ENCODE measurements around the gene VIM. TPM values are rescaled to one million over a fixed set of nuclear protein-coding genes. Genes with fewer than 3 reads are reported as not detected.

Gene VIM
- total RNA-seq, 4 donors from 2014 or later, result 2,201 to 4,711 (median 2,567) TPM

DNA sequence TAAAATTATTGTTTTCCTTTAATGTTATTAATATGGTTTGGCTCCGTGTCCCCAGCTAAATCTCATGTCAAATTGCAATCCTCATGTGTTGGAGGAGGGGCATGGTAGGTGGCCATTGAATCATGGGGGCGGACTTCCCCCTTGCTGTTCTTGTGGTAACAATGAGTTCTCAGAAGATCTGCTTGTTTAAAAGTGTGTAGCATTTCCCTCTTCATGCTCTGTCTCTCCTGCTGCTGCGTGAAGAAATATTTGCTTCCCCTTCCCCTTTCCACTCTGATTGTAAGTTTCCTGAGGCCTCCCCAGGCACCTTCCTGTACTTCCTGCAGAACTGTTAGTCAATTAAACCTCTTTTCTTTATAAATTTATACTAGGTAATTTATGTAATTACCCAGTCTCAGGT, 27.5 kb downstream of the VIM start:
- Histone ChIP-seq H3K27me3 (no peaks in the 10 kb centered on the region), H3K4me3 (replicated peaks in 1 of 3) (no peak overlapping the region), H3K36me3 (no peaks in the 10 kb centered on the region), H3K4me1 (peaks cover 0 to 4% of the 10 kb centered on the region in 2 donors), H3K9me3 (no peaks in the 10 kb centered on the region), H3K27ac (no peak overlapping the region)
- intact Hi-C loops (cut with DNase I), result loop anchor here (5.0 kb wide), 1 partner anchor 413 kb away; no protein-coding TSS in a partner anchor
- no peak for DNase-seq
- WGBS, 2 donors, result 89 to 93% methylated on average over 3 of the region's 3 CpGs
- no peak for TF ChIP-seq POLR2A (IDR thresholded peaks at IDR 0.05)
- TF ChIP-seq, protein P1, sequence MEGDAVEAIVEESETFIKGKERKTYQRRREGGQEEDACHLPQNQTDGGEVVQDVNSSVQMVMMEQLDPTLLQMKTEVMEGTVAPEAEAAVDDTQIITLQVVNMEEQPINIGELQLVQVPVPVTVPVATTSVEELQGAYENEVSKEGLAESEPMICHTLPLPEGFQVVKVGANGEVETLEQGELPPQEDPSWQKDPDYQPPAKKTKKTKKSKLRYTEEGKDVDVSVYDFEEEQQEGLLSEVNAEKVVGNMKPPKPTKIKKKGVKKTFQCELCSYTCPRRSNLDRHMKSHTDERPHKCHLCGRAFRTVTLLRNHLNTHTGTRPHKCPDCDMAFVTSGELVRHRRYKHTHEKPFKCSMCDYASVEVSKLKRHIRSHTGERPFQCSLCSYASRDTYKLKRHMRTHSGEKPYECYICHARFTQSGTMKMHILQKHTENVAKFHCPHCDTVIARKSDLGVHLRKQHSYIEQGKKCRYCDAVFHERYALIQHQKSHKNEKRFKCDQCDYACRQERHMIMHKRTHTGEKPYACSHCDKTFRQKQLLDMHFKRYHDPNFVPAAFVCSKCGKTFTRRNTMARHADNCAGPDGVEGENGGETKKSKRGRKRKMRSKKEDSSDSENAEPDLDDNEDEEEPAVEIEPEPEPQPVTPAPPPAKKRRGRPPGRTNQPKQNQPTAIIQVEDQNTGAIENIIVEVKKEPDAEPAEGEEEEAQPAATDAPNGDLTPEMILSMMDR (IDR thresholded peaks at IDR 0.05), result no peak

GRCh38 chr10:17256051-17256450, 28.0 kb downstream of the VIM start:
- H3K4me3 ChIP-seq (replicated peaks in 1 of 3), result no peak overlapping the region
- 78 to 95% methylated on average over 1 of the region's 1 CpG for WGBS, 2 donors
- H3K4me1 ChIP-seq, result peaks cover 0 to 4% of the 10 kb centered on the region in 2 donors
- no peak overlapping the region for H3K27ac ChIP-seq
- TF ChIP-seq, protein P1 (IDR thresholded peaks at IDR 0.05), result no peak
- no peak for TF ChIP-seq POLR2A (IDR thresholded peaks at IDR 0.05)
- no peak for DNase-seq
- no peaks in the 10 kb centered on the region for H3K36me3 ChIP-seq
- no peaks in the 10 kb centered on the region for H3K27me3 ChIP-seq
- H3K9me3 ChIP-seq, result no peaks in the 10 kb centered on the region
- intact Hi-C loops (cut with DNase I), result loop anchor here (5.0 kb wide), 1 partner anchor 414 kb away; no protein-coding TSS in a partner anchor

DNA sequence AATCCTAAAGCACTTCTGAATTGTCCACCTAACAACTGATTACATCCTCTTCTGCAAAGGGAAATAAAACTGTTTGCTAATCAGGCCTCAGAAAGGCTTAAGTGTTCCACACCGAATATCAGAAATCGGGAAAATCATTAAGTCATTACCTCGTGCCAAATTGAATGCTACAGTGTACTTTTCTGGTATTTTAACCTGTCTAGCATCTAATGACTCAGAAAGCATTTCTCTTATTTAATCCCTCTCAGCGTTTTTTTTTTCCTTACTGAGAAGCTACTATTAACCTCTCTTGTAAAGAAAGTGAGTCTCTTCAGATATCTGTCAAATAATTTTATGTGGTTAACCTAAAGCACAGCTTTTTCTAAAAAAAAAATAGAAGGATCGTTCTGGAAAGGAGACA, 28.6 kb downstream of the VIM start:
- H3K9me3 ChIP-seq, result no peaks in the 10 kb centered on the region
- no peak overlapping the region for H3K27ac ChIP-seq
- H3K4me1 ChIP-seq, result peaks cover 0 to 4% of the 10 kb centered on the region in 2 donors
- WGBS, 2 donors, result 72 to 77% methylated on average over 5 of the region's 5 CpGs
- TF ChIP-seq POLR2A (IDR thresholded peaks at IDR 0.05), result no peak
- TF ChIP-seq, protein P1 (IDR thresholded peaks at IDR 0.05), result no peak
- DNase-seq, result no peak
- no peak overlapping the region for H3K4me3 ChIP-seq (replicated peaks in 1 of 3)
- no peaks in the 10 kb centered on the region for H3K36me3 ChIP-seq
- H3K27me3 ChIP-seq, result no peaks in the 10 kb centered on the region
- intact Hi-C loops (cut with DNase I), result loop anchor here (5.0 kb wide), 1 partner anchor 414 kb away; no protein-coding TSS in a partner anchor

GRCh38 chr10:17257466-17258321, 29.7 kb downstream of the VIM start:
- Histone ChIP-seq H3K4me3 (replicated peaks in 1 of 3) (no peak overlapping the region), H3K9me3 (no peaks in the 10 kb centered on the region), H3K4me1 (peaks cover 0 to 4% of the 10 kb centered on the region in 2 donors), H3K27ac (no peak overlapping the region), H3K27me3 (no peaks in the 10 kb centered on the region), H3K36me3 (no peaks in the 10 kb centered on the region)
- TF ChIP-seq, protein P1 (IDR thresholded peaks at IDR 0.05), result peak; percentile 39 to 92 (median 87)
- TF ChIP-seq POLR2A (IDR thresholded peaks at IDR 0.05), result no peak
- intact Hi-C loops (cut with DNase I), result loop anchor here (5.0 kb wide), 1 partner anchor 415 kb away; no protein-coding TSS in a partner anchor
- WGBS, 2 donors, result 12 to 15% methylated on average over 8 of the region's 8 CpGs
- peak; percentile 42 for DNase-seq

- intact Hi-C loops (cut with DNase I), result no loop called here
- 93 to 95% methylated on average over 4 of the region's 4 CpGs for WGBS, 2 donors
- Histone ChIP-seq H3K9me3 (no peaks in the 10 kb centered on the region), H3K27ac (no peak overlapping the region), H3K4me3 (replicated peaks in 1 of 3) (no peak overlapping the region), H3K4me1 (no peaks in the 10 kb centered on the region), H3K36me3 (no peaks in the 10 kb centered on the region), H3K27me3 (no peaks in the 10 kb centered on the region)
- no peak for DNase-seq
- TF ChIP-seq POLR2A (IDR thresholded peaks at IDR 0.05), result no peak
- TF ChIP-seq, protein P1 (IDR thresholded peaks at IDR 0.05), result no peak
These were observed 34.5 kb downstream of the VIM start for GRCh38 chr10:17262502-17262901.

Data from thyroid gland (tissue), 4 donors.